Measurements from ENCODE around the gene PI4K2A.
"Not testable (repeated sequence)": the region's sequence is repeated elsewhere in the genome, so short reads cannot be mapped to it uniquely, and the experiment has no call there.

- TF ChIP-seq, protein P1, sequence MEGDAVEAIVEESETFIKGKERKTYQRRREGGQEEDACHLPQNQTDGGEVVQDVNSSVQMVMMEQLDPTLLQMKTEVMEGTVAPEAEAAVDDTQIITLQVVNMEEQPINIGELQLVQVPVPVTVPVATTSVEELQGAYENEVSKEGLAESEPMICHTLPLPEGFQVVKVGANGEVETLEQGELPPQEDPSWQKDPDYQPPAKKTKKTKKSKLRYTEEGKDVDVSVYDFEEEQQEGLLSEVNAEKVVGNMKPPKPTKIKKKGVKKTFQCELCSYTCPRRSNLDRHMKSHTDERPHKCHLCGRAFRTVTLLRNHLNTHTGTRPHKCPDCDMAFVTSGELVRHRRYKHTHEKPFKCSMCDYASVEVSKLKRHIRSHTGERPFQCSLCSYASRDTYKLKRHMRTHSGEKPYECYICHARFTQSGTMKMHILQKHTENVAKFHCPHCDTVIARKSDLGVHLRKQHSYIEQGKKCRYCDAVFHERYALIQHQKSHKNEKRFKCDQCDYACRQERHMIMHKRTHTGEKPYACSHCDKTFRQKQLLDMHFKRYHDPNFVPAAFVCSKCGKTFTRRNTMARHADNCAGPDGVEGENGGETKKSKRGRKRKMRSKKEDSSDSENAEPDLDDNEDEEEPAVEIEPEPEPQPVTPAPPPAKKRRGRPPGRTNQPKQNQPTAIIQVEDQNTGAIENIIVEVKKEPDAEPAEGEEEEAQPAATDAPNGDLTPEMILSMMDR (IDR thresholded peaks at IDR 0.05 in 4 of 5, conservative IDR thresholded peaks at IDR 0.05 in 1 of 5): not testable (repeated sequence)
- not testable (repeated sequence) for TF ChIP-seq POLR2A (IDR thresholded peaks at IDR 0.05)
Measured at GRCh38 chr10:97649405-97649750, 8.9 kb downstream of the PI4K2A start.

All from gastrocnemius medialis (tissue), 4 donors.